ENCODE measurements around the gene NTRK3. TPM values are rescaled to one million over a fixed set of nuclear protein-coding genes. Genes with fewer than 3 reads are reported as not detected.

NTRK3 gene
- total and polyA plus RNA-seq, 2 donors (not counting 3 experiments of a cell fraction or from before 2014, with no cell fraction given): not detected

DNA sequence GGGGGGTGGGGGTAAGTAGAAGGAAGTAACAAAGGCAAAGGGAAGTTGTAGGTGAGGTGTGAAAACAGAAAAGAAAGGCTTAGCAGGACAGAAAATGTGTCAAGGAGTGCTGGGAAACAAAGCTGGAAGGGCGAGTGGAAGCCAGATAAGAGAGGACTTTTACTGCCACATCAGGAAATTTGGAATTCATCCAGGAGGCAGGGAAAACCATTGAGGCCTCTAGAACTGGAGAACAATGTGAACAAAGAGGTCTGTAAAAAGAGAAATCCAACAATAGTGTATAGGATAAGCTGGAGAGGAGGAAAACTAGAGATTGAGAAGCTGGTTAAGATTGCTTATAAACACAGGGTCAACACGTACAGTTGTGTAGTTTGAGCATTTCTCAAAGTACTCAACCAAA lies 116.6 kb downstream of the NTRK3 start:
- Histone ChIP-seq H3K4me3 (replicated peaks in 1 of 3; ENCODE audit: insufficient read depth in 1 of 3, low read depth in 1 of 3, low read length in 3 of 3) (no peak overlapping the region), H3K27me3 (ENCODE audit: control insufficient read depth in 2 of 2, insufficient read depth in 2 of 2, low read length in 2 of 2) (no peaks in the 10 kb centered on the region), H3K79me2 (ENCODE audit: control insufficient read depth, insufficient read depth, low read length) (no peaks in the 10 kb centered on the region), H3K4me2 (ENCODE audit: insufficient read depth, low read length) (no peak overlapping the region), H3K4me1 (ENCODE audit: control insufficient read depth, extremely low read depth, insufficient read depth, low read length) (no peaks in the 10 kb centered on the region), H2AFZ (ENCODE audit: low read depth, low read length) (no peak overlapping the region), H3K36me3 (ENCODE audit: control insufficient read depth in 2 of 2, extremely low read depth in 1 of 2, insufficient read depth in 2 of 2, low read length in 2 of 2) (no peaks in the 10 kb centered on the region), H3K9me1 (replicated peaks; ENCODE audit: control insufficient read depth, extremely low read depth, insufficient read depth, low read length) (no peaks in the 10 kb centered on the region), H3K9me3 (replicated peaks; ENCODE audit: control insufficient read depth, insufficient read depth, low read length) (peaks cover 2% of the 10 kb centered on the region), H3K9ac (replicated peaks; ENCODE audit: extremely low read depth, insufficient read depth, low read length) (no peak overlapping the region), H3K27ac (ENCODE audit: insufficient read depth, low read depth, low read length) (no peak overlapping the region), H4K20me1 (replicated peaks; ENCODE audit: control insufficient read depth, extremely low read depth, insufficient read depth, low read length) (no peaks in the 10 kb centered on the region)
- BruUV-seq (replicated peaks): no TSS peak
- TF ChIP-seq EZH2 (IDR thresholded peaks at IDR 0.05; ENCODE audit: borderline replicate concordance, low read depth, low read length, severe bottlenecking): no peak
- TF ChIP-seq, protein P1, sequence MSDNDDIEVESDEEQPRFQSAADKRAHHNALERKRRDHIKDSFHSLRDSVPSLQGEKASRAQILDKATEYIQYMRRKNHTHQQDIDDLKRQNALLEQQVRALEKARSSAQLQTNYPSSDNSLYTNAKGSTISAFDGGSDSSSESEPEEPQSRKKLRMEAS (IDR thresholded peaks at IDR 0.05; ENCODE audit: insufficient read depth, insufficient read length): no peak
- TF ChIP-seq MYC (IDR thresholded peaks at IDR 0.05; ENCODE audit: low read depth, low read length): no peak
- TF ChIP-seq JUN (IDR thresholded peaks at IDR 0.05; ENCODE audit: borderline replicate concordance, insufficient read depth, insufficient read length, low read depth): no peak
- TF ChIP-seq, protein P2, sequence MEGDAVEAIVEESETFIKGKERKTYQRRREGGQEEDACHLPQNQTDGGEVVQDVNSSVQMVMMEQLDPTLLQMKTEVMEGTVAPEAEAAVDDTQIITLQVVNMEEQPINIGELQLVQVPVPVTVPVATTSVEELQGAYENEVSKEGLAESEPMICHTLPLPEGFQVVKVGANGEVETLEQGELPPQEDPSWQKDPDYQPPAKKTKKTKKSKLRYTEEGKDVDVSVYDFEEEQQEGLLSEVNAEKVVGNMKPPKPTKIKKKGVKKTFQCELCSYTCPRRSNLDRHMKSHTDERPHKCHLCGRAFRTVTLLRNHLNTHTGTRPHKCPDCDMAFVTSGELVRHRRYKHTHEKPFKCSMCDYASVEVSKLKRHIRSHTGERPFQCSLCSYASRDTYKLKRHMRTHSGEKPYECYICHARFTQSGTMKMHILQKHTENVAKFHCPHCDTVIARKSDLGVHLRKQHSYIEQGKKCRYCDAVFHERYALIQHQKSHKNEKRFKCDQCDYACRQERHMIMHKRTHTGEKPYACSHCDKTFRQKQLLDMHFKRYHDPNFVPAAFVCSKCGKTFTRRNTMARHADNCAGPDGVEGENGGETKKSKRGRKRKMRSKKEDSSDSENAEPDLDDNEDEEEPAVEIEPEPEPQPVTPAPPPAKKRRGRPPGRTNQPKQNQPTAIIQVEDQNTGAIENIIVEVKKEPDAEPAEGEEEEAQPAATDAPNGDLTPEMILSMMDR (IDR thresholded peaks at IDR 0.05; ENCODE audit: extremely low read depth in 1 of 2, insufficient read depth in 1 of 2, low read depth in 1 of 2, low read length in 2 of 2): no peak
- no peak for TF ChIP-seq GATA2 (IDR thresholded peaks at IDR 0.05; ENCODE audit: insufficient read depth, insufficient read length, low read depth, low read length)
- TF ChIP-seq POLR2AphosphoS5 (IDR thresholded peaks at IDR 0.05; ENCODE audit: insufficient read depth, low read depth, low read length): no peak
- no peak for TF ChIP-seq POLR2A (IDR thresholded peaks at IDR 0.05; ENCODE audit: low read depth, low read length)
- TF ChIP-seq FOS (IDR thresholded peaks at IDR 0.05; ENCODE audit: borderline replicate concordance, insufficient read depth, low read length): no peak
- CTCF ChIA-PET: no interaction called here
- POLR2A ChIA-PET: no interaction called here
- DNase-seq (ENCODE audit: low read depth, low spot score) (no peak), FAIRE-seq (no peak)
- dilution Hi-C loops (cut with MboI; ENCODE audit: extremely low pct_ligation_motif_present, low sequenced_read_pairs): no loop called here
- intact Hi-C loops (cut with micrococcal nuclease): no loop called here

All from endothelial cell of umbilical vein (primary cell).